HG02981 (cell line): Measurements from ENCODE around the gene INPPL1.

ENCODE experiments used
- ATAC-seq: cut with Tn5 transposase; IDR thresholded peaks from one replicate; pipeline ENCODE4 v1.9.1; 2021; ENCODE audit warnings: mild to moderate bottlenecking, moderate library complexity; ENCODE audit not compliant: unreplicated experiment

The INPPL1 gene

GRCh38 chr11:72217841-72218240 is 6.7 kb upstream of the INPPL1 start:
- ATAC-seq = no peak

- no peak for ATAC-seq
These were observed 6.3 kb upstream of the INPPL1 start for GRCh38 chr11:72218251-72218745.

GRCh38 chr11:72220696-72221363 is 3.7 kb upstream of the INPPL1 start:
- ATAC-seq = no peak

GRCh38 chr11:72221386-72222075 is 3.0 kb upstream of the INPPL1 start:
- ATAC-seq = no peak

GRCh38 chr11:72222106-72222891 is 2.3 kb upstream of the INPPL1 start:
- ATAC-seq = no peak

GRCh38 chr11:72222907-72223614 is 1.5 kb upstream of the INPPL1 start:
- ATAC-seq = peak; percentile 66

GRCh38 chr11:72223615-72224563 is 678 bp upstream of the INPPL1 start:
- peak; percentile 35 for ATAC-seq

- ATAC-seq = no peak
These were observed 914 bp downstream of the INPPL1 start for GRCh38 chr11:72225411-72225951.

- ATAC-seq = no peak
These were observed 2.1 kb downstream of the INPPL1 start for GRCh38 chr11:72226701-72227100.

- no peak for ATAC-seq
These were observed 3.0 kb downstream of the INPPL1 start for GRCh38 chr11:72227316-72228228.

GRCh38 chr11:72228229-72228843 is 3.8 kb downstream of the INPPL1 start:
- no peak for ATAC-seq

- no peak for ATAC-seq
These were observed 4.3 kb downstream of the INPPL1 start for GRCh38 chr11:72228844-72229231.

GRCh38 chr11:72229336-72229924 is 4.9 kb downstream of the INPPL1 start:
- ATAC-seq = no peak

- ATAC-seq = no peak
These were observed 5.6 kb downstream of the INPPL1 start for GRCh38 chr11:72229925-72230763.

GRCh38 chr11:72230764-72231365 is 6.3 kb downstream of the INPPL1 start:
- no peak for ATAC-seq
